Naive thymus-derived CD8-positive, alpha-beta T cell (primary cell): ENCODE results near the gene CHRM1. TPM values are rescaled to one million over a fixed set of nuclear protein-coding genes. Genes with fewer than 3 reads are reported as not detected.

Experiments
- ATAC-seq, 2 donors: fragments of 150-1000 bp; cut with Tn5 transposase in 1 of 2; sonication (Bioruptor Pico), chemical (Tn5 transposase) in 1 of 2; 1 replicate in 1 of 2; 2 replicates in 1 of 2; pipeline ENCODE4 v1.10.0; 2021; ENCODE audit warnings: mild to moderate bottlenecking in 2 of 2, moderate library complexity in 2 of 2
- POLR2A ChIA-PET: fragments of 350-600 bp; sonication (Branson Sonifier 250); formaldehyde crosslinking; loops from one replicate; lab custom pipeline; 2021; ENCODE audit warnings: antibody characterized with exemption; lab: Charles Lee
- DNase-seq, 10 donors: peaks; one replicate each; pipeline versions ENCODE4 v3.0.0 to v3.0.0-alpha.2; 2020 to 2022
- H3K27ac Mint-ChIP-seq, 10 donors: one replicate each; pipeline ENCODE4 v1.8.0; 2020 to 2022; ENCODE audit warnings: mild to moderate bottlenecking in 10 of 10, mixed read lengths in 10 of 10, moderate library complexity in 4 of 10, inconsistent platforms in 1 of 10
- H3K27me3 Mint-ChIP-seq, 5 donors: one replicate each; pipeline ENCODE4 v1.8.0; 2021 to 2022; ENCODE audit warnings: mixed read lengths in 5 of 5
- H3K36me3 Mint-ChIP-seq, 3 donors: one replicate each; pipeline ENCODE4 v1.8.0; 2020 to 2022; ENCODE audit warnings: mixed read lengths in 3 of 3, mild to moderate bottlenecking in 2 of 3, inconsistent platforms in 1 of 3
- H3K4me1 Mint-ChIP-seq, 4 donors: one replicate each; pipeline ENCODE4 v1.8.0; 2021 to 2022; ENCODE audit warnings: mixed read lengths in 4 of 4
- H3K4me3 Mint-ChIP-seq, 10 donors: one replicate each; pipeline ENCODE4 v1.8.0; 2020 to 2022; ENCODE audit warnings: mild to moderate bottlenecking in 10 of 10, mixed read lengths in 10 of 10, moderate library complexity in 6 of 10, inconsistent platforms in 1 of 10
- H3K9me3 Mint-ChIP-seq, 9 donors: one replicate each; pipeline ENCODE4 v1.8.0; 2020 to 2022; ENCODE audit warnings: mixed read lengths in 9 of 9, mild to moderate bottlenecking in 3 of 9, inconsistent platforms in 1 of 9, moderate library complexity in 1 of 9
- polyA plus RNA-seq, 3 donors: library from polyadenylated mRNA; unstranded; fragments of 300-500 nt; fragmentation: Illumina TruSeq; gene quantifications; one replicate each; pipeline ENCODE4 v1.2.3, GENCODE V29; 2021
- total RNA-seq, 8 experiments: library from RNA in 2 of 8; stranded (reverse) in 2 of 8; gene quantifications; one replicate each; pipeline ENCODE4 v1.2.3 and lab custom pipeline; 2021 to 2026

CHRM1 gene
- total and polyA plus RNA-seq, 5 experiments from 2014 or later, result not detected

GRCh38 chr11:62889126-62889483 is 32.1 kb downstream of the CHRM1 start:
- Mint-ChIP-seq H3K27ac (peak overlapping the region in 7 of 10 donors; percentile 8 to 87 (median 49)), H3K4me3 (peak overlapping the region in 1 of 10 donors; percentile 17), H3K36me3 (peaks cover 4 to 58% (median 28%) of the 10 kb centered on the region in 3 donors), H3K27me3 (peaks cover 0 to 2% (median 0%) of the 10 kb centered on the region in 5 donors), H3K9me3 (no peaks in the 10 kb centered on the region), H3K4me1 (peaks cover 8 to 20% (median 17%) of the 10 kb centered on the region in 4 donors)
- POLR2A ChIA-PET, result no interaction called here
- DNase-seq, result no peak
- ATAC-seq, result peak in 1 of 2 donors; percentile 7

DNA sequence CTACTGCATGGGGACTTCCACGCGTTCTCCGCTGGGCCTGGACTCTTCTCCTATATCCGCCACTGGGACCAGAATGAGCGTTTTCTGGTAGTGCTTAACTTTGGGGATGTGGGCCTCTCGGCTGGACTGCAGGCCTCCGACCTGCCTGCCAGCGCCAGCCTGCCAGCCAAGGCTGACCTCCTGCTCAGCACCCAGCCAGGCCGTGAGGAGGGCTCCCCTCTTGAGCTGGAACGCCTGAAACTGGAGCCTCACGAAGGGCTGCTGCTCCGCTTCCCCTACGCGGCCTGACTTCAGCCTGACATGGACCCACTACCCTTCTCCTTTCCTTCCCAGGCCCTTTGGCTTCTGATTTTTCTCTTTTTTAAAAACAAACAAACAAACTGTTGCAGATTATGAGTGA is 32.8 kb downstream of the CHRM1 start:
- POLR2A ChIA-PET, result no interaction called here
- Mint-ChIP-seq H3K27ac (peak overlapping the region in 2 of 10 donors; percentile 29 to 49), H3K27me3 (peaks cover 0 to 1% (median 0%) of the 10 kb centered on the region in 5 donors), H3K36me3 (peaks cover 4 to 64% (median 30%) of the 10 kb centered on the region in 3 donors), H3K4me1 (peaks cover 13 to 27% (median 24%) of the 10 kb centered on the region in 4 donors), H3K9me3 (no peaks in the 10 kb centered on the region), H3K4me3 (peak overlapping the region in 1 of 10 donors; percentile 45)
- no peak for DNase-seq
- ATAC-seq, result no peak

GRCh38 chr11:62885137-62885750 is 35.9 kb downstream of the CHRM1 start:
- H3K27ac Mint-ChIP-seq, result peak overlapping the region in 6 of 10 donors; percentile 24 to 83 (median 62)
- H3K4me3 Mint-ChIP-seq, result peak overlapping the region in 4 of 10 donors; percentile 12 to 22 (median 18)
- no peaks in the 10 kb centered on the region for H3K9me3 Mint-ChIP-seq
- peaks cover 4 to 84% (median 34%) of the 10 kb centered on the region in 3 donors for H3K36me3 Mint-ChIP-seq
- no peaks in the 10 kb centered on the region for H3K27me3 Mint-ChIP-seq
- DNase-seq (no peak), ATAC-seq (no peak)
- peaks cover 30 to 52% (median 47%) of the 10 kb centered on the region in 4 donors for H3K4me1 Mint-ChIP-seq
- POLR2A ChIA-PET, result interaction anchor here (0.7 kb wide), 1 partner anchor 123 kb away, joined by 7 read pairs; no protein-coding TSS in a partner anchor

- ATAC-seq (no peak), DNase-seq (no peak)
- POLR2A ChIA-PET, result interaction anchor here (0.7 kb wide), 1 partner anchor 215 kb away, joined by 3 read pairs; no protein-coding TSS in a partner anchor
- Mint-ChIP-seq H3K27me3 (no peaks in the 10 kb centered on the region), H3K4me3 (peak overlapping the region; percentile 24 to 100 (median 98)), H3K36me3 (peaks cover 1 to 71% (median 27%) of the 10 kb centered on the region in 3 donors), H3K27ac (peak overlapping the region in 9 of 10 donors; percentile 8 to 100 (median 98)), H3K4me1 (peaks cover 35 to 53% (median 52%) of the 10 kb centered on the region in 4 donors), H3K9me3 (no peaks in the 10 kb centered on the region)
Measured at GRCh38 chr11:62883673-62884072, 37.5 kb downstream of the CHRM1 start.

DNA sequence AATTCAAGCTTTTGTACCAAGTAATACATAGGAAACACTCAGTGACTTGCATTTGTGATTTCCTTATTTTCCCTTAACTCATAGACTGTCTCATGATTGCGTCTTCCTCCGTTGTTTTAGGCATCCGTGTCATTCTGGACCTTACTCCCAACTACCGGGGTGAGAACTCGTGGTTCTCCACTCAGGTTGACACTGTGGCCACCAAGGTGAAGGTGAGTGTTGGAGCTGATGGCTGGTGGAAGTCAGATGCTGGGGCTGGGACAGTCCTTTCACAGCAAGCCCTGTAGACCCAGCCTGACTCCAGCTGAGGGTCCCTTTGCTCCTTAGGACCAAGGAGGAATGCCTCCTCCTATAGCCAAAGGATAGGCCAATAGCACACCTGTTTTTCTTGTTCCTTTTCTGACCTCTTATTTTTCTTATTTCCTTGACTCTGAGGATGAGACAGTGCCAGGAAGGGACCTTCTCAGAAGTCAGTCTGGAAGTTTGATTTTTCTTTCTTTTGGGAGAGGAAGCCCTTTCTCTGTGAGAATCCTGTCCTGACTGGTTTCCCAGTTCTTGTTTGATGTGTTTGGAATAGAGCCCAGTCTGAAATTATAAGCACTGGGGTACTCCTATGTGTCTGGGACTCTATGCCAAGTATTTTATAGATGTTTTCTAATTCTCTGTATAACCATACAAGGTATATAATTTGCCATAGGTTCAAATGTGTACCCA is 38.2 kb downstream of the CHRM1 start:
- DNase-seq, result no peak
- peak overlapping the region; percentile 97 to 100 (median 100) for H3K27ac Mint-ChIP-seq
- no peak for ATAC-seq
- peak overlapping the region; percentile 96 to 100 (median 99) for H3K4me3 Mint-ChIP-seq
- no peaks in the 10 kb centered on the region for H3K27me3 Mint-ChIP-seq
- POLR2A ChIA-PET, result interaction anchor here (0.7 to 2.5 kb wide), 7 partner anchors 9 to 1861 kb away, joined by 3 to 23 read pairs (median 5); partner anchors contain the start of genes NXF1, TAF6L and ZBTB3
- H3K4me1 Mint-ChIP-seq, result peaks cover 35 to 53% (median 51%) of the 10 kb centered on the region in 4 donors
- peaks cover 0 to 64% (median 21%) of the 10 kb centered on the region in 3 donors for H3K36me3 Mint-ChIP-seq
- no peaks in the 10 kb centered on the region for H3K9me3 Mint-ChIP-seq

- POLR2A ChIA-PET, result interaction anchor here (0.9 to 3.3 kb wide), 11 partner anchors 9 to 1862 kb away, joined by 3 to 68 read pairs (median 15); partner anchors contain the start of genes C11orf98, CSKMT, GNG3 and NXF1
- Mint-ChIP-seq H3K27me3 (no peaks in the 10 kb centered on the region), H3K4me3 (peak overlapping the region; percentile 96 to 100 (median 99)), H3K36me3 (peaks cover 0 to 58% (median 19%) of the 10 kb centered on the region in 3 donors), H3K4me1 (peaks cover 35 to 53% (median 51%) of the 10 kb centered on the region in 4 donors), H3K27ac (peak overlapping the region; percentile 97 to 100 (median 100)), H3K9me3 (no peaks in the 10 kb centered on the region)
- ATAC-seq (no peak), DNase-seq (no peak)
Measured at GRCh38 chr11:62882431-62882749, 38.8 kb downstream of the CHRM1 start.

DNA sequence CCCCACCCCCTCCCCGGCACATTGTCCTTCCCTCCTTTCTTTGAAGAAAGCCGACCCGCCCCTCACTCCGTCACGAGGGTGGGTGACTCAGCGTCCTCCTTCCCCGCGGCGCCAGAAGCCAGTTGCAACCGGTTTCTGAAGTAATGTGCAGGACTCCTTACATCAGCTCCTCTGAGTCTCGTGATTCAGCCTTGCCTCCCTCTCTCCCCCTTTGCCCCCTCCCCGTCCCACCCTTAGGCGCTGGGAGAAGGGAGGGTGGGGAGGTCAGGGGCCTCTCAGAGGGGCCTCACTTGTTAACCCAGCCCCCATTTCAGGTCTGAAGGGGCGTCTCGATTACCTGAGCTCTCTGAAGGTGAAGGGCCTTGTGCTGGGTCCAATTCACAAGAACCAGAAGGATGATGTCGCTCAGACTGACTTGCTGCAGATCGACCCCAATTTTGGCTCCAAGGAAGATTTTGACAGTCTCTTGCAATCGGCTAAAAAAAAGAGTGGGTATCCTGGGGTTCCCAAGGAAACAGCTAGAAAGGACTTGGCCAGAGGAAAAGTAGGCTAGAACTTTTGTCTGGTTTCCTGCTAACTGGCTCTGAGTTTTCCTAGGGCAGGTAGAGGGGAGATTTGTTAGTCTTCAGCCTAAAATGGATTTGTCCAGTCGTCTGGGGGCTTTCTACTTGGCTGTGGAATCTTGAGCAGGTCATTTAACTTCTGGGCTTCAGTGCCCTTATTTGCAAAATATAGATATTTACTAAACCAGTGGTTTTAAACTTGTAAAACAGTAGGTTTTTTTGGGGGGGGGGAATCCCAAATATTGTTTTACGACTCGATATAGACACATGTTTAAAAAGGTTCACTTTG is 39.4 kb downstream of the CHRM1 start:
- H3K27me3 Mint-ChIP-seq, result no peaks in the 10 kb centered on the region
- no peaks in the 10 kb centered on the region for H3K9me3 Mint-ChIP-seq
- peak; percentile 81 to 97 (median 90) for DNase-seq
- H3K4me3 Mint-ChIP-seq, result peak overlapping the region; percentile 96 to 100 (median 99)
- peak; percentile 67 to 74 for ATAC-seq
- POLR2A ChIA-PET, result interaction anchor here (0.6 to 3.3 kb wide), 48 partner anchors 24 to 1359 kb away, joined by 3 to 87 read pairs (median 4); partner anchors contain the start of genes ASRGL1, ATL3, B3GAT3 and C11orf98
- peak overlapping the region; percentile 97 to 100 (median 100) for H3K27ac Mint-ChIP-seq
- H3K4me1 Mint-ChIP-seq, result peaks cover 33 to 53% (median 51%) of the 10 kb centered on the region in 4 donors
- H3K36me3 Mint-ChIP-seq, result peaks cover 0 to 54% (median 15%) of the 10 kb centered on the region in 3 donors

DNA sequence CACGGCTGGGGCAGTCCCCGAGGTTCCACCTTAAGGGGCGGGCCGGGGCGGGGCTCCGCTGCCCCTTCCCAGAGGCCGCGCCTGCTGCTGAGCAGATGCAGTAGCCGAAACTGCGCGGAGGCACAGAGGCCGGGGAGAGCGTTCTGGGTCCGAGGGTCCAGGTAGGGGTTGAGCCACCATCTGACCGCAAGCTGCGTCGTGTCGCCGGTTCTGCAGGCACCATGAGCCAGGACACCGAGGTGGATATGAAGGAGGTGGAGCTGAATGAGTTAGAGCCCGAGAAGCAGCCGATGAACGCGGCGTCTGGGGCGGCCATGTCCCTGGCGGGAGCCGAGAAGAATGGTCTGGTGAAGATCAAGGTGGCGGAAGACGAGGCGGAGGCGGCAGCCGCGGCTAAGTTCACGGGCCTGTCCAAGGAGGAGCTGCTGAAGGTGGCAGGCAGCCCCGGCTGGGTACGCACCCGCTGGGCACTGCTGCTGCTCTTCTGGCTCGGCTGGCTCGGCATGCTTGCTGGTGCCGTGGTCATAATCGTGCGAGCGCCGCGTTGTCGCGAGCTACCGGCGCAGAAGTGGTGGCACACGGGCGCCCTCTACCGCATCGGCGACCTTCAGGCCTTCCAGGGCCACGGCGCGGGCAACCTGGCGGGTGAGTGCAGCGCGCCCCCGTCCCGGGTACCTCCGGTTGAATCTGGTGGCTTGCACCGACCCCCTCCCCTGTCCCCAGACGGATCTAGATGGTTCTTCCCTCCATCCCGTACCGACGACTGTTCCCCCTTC is 40.2 kb downstream of the CHRM1 start, which contains the start of gene SLC3A2:
TSS of gene SLC3A2 (plus strand) at position 94 of the 776 bp plus-strand sequence. CDS start at position 222, 128 bp downstream.
- ATAC-seq, result peak; percentile 81 to 82

DNA sequence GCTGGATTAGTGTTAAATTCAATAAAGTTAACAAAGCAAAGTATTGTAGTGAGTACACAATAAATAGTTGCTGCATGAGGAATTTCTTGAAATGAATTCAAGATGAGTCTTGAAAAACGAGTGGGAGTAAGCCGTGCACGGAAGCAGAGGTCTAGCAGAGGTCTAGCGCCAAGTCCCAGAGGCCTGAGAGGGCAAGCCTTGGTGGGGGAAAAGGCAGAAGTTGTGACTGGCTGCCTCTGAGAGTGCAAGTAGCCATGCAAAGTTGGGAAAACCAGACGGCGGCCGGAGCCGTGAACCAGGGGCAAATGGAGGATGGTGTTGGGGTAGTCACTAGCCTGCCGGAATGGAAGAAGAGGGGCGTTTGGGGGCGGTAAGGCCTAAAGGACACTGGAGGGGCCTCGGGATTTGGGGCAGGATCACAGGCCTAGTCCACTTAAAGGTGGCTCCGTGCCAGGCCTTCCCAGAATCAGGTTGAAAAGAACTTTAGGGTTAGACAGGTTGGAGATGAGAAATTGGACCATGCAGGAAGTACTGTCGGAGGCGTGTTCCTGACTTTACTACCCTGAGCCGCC is 40.8 kb downstream of the CHRM1 start:
- H3K4me1 Mint-ChIP-seq, result peaks cover 29 to 48% (median 46%) of the 10 kb centered on the region in 4 donors
- ATAC-seq, result no peak
- peaks cover 0 to 40% (median 10%) of the 10 kb centered on the region in 3 donors for H3K36me3 Mint-ChIP-seq
- peak overlapping the region; percentile 97 to 100 (median 100) for H3K27ac Mint-ChIP-seq
- POLR2A ChIA-PET, result interaction anchor here (0.9 to 3.3 kb wide), 31 partner anchors 9 to 1306 kb away, joined by 3 to 87 read pairs (median 6); partner anchors contain the start of genes ASRGL1, C11orf98, CSKMT and EEF1G
- DNase-seq, result peak in 1 of 10 donors; percentile 7
- H3K27me3 Mint-ChIP-seq, result no peaks in the 10 kb centered on the region
- peak overlapping the region; percentile 96 to 100 (median 99) for H3K4me3 Mint-ChIP-seq
- no peaks in the 10 kb centered on the region for H3K9me3 Mint-ChIP-seq

More for the DNA sequence above, 40.2 kb downstream of the CHRM1 start, which contains the start of gene SLC3A2:
- peak; percentile 77 to 90 (median 84) for DNase-seq
- POLR2A ChIA-PET, result interaction anchor here (0.6 to 3.3 kb wide), 53 partner anchors 9 to 1896 kb away, joined by 3 to 87 read pairs (median 4); partner anchors contain the start of genes ASRGL1, ATL3, B3GAT3 and C11orf98
- Mint-ChIP-seq H3K27me3 (no peaks in the 10 kb centered on the region), H3K4me1 (peaks cover 33 to 53% (median 51%) of the 10 kb centered on the region in 4 donors), H3K36me3 (peaks cover 0 to 47% (median 15%) of the 10 kb centered on the region in 3 donors), H3K4me3 (peak within 1 kb of the TSS; percentile 96 to 100 (median 99)), H3K9me3 (no peaks in the 10 kb centered on the region), H3K27ac (peak within 1 kb of the TSS; percentile 97 to 100 (median 100))

- no peak for ATAC-seq
- H3K9me3 Mint-ChIP-seq, result no peaks in the 10 kb centered on the region
Measured at GRCh38 chr11:62879235-62879978, 41.8 kb downstream of the CHRM1 start.

More at GRCh38 chr11:62879235-62879978, 41.8 kb downstream of the CHRM1 start:
- no peak for DNase-seq
- H3K27me3 Mint-ChIP-seq, result no peaks in the 10 kb centered on the region
- H3K36me3 Mint-ChIP-seq, result peaks cover 0 to 32% (median 7%) of the 10 kb centered on the region in 3 donors
- H3K4me3 Mint-ChIP-seq, result peak overlapping the region; percentile 96 to 100 (median 99)
- POLR2A ChIA-PET, result interaction anchor here (0.7 to 3.3 kb wide), 8 partner anchors 26 to 288 kb away, joined by 3 to 87 read pairs (median 10); partner anchors contain the start of genes C11orf98, CSKMT, HNRNPUL2 and TMEM179B
- H3K4me1 Mint-ChIP-seq, result peaks cover 29 to 43% (median 41%) of the 10 kb centered on the region in 4 donors
- peak overlapping the region in 9 of 10 donors; percentile 97 to 100 (median 99) for H3K27ac Mint-ChIP-seq
